Muscle layer of duodenum (tissue), 2 donors: ENCODE data around the gene IRX2.
A peak's percentile ranks its signal among the peaks of the same experiment; 100 is the strongest.

Experiments
- H3K27ac ChIP-seq: one replicate; pipeline ENCODE4 v1.7.0; 2013; ENCODE audit warnings: mild to moderate bottlenecking, low read length
- H3K27me3 ChIP-seq: one replicate; pipeline ENCODE4 v1.7.0; 2013; ENCODE audit warnings: low read depth, mild to moderate bottlenecking, control low read depth, low read length
- H3K36me3 ChIP-seq, 2 donors: one replicate each; pipeline ENCODE4 v1.7.0; 2013; ENCODE audit warnings: low read length in 2 of 2, control low read depth in 1 of 2, mild to moderate bottlenecking in 1 of 2; ENCODE audit not compliant: insufficient read depth in 2 of 2, control insufficient read depth in 1 of 2
- H3K4me1 ChIP-seq, 2 donors: one replicate each; pipeline ENCODE4 v1.7.0; 2013; ENCODE audit warnings: low read length in 2 of 2, mild to moderate bottlenecking in 2 of 2, control low read depth in 1 of 2, moderate library complexity in 1 of 2; ENCODE audit not compliant: insufficient read depth in 2 of 2, control insufficient read depth in 1 of 2
- H3K4me3 ChIP-seq, 2 donors: one replicate each; pipeline ENCODE4 v1.7.0; 2013; ENCODE audit warnings: low read length in 2 of 2, low read depth in 1 of 2, mild to moderate bottlenecking in 1 of 2
- H3K9me3 ChIP-seq, 2 donors: one replicate each; pipeline ENCODE4 v1.7.0; 2013; ENCODE audit warnings: low read length in 2 of 2, control low read depth in 1 of 2, mild to moderate bottlenecking in 1 of 2; ENCODE audit not compliant: control insufficient read depth in 1 of 2
- donor health status: healthy.

IRX2 gene

GRCh38 chr5:2748179-2748860 is 3.2 kb downstream of the IRX2 start:
- Histone ChIP-seq H3K27ac (no peak overlapping the region), H3K4me1 (peaks cover 0 to 35% of the 10 kb centered on the region in 2 donors), H3K36me3 (no peaks in the 10 kb centered on the region), H3K4me3 (no peak overlapping the region), H3K9me3 (no peaks in the 10 kb centered on the region), H3K27me3 (peaks cover 42% of the 10 kb centered on the region)

DNA sequence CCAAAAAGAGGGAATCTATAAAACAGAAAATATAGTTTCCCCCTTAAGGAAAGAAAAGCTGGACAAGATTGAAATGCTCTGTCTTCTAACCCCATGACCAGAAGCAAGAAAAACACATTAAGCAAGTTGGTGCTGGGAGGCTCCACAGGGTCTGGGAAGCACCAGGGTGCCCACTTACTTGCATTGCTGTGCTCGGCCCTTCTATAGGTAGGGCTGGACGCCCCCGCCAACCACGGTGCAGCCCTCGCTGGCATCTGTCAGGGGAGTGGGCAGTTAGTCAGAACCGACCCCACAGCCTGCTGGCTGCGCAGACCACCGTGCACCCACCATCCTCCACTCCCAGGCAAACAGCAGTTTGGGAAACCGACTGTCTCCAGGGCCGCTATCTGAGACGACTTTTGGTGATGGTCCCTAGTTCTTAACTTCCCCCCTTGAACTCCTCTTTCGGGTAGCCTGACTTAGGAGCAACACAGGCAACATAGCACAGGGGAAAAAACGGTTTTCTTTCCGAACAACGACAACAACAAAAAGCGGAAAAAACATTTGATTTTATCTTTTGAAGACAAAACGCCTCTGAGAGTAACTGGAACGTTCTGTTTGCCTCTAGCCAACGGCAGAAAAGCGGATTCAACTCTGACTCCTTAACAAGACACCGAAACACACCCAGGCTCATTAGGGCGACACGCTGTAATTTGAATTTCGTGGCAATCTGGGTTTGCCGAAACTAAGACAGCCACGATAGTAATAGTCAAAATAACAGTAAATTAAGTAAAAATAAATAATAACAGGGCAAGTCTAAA is 3.9 kb downstream of the IRX2 start:
- Histone ChIP-seq H3K9me3 (no peaks in the 10 kb centered on the region), H3K4me3 (no peak overlapping the region), H3K27me3 (peaks cover 44% of the 10 kb centered on the region)

GRCh38 chr5:2746561-2747032 is 4.9 kb downstream of the IRX2 start:
- Histone ChIP-seq H3K4me1 (peaks cover 0 to 20% of the 10 kb centered on the region in 2 donors), H3K9me3 (no peaks in the 10 kb centered on the region), H3K36me3 (no peaks in the 10 kb centered on the region), H3K27ac (no peak overlapping the region), H3K4me3 (no peak overlapping the region), H3K27me3 (peaks cover 44% of the 10 kb centered on the region)

More for the DNA sequence above, 3.9 kb downstream of the IRX2 start:
- H3K27ac ChIP-seq, result no peak overlapping the region
- H3K36me3 ChIP-seq, result no peaks in the 10 kb centered on the region
- H3K4me1 ChIP-seq, result peaks cover 0 to 29% of the 10 kb centered on the region in 2 donors

DNA sequence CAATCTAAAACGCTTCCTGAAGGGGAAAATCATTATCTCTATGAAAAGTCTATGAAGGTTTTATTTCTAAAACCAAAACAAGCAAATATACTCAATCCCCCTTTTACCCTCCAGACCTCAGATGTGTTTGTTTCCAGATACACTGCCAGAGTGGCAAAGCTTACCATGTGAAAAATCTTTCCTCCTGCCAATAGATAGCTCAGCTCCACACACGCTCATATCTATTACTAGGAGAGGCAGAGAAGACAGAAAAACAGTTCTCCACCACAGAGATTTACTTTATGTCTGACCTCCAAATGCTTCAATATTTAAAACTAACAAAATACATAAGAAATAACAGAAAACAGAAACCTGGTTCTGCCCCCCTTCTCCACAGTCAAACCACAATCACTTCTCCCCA is 7.0 kb downstream of the IRX2 start:
- Histone ChIP-seq H3K27me3 (peaks cover 45% of the 10 kb centered on the region), H3K36me3 (no peaks in the 10 kb centered on the region), H3K27ac (no peak overlapping the region), H3K4me3 (no peak overlapping the region), H3K9me3 (no peaks in the 10 kb centered on the region), H3K4me1 (peaks cover 0 to 19% of the 10 kb centered on the region in 2 donors)

DNA sequence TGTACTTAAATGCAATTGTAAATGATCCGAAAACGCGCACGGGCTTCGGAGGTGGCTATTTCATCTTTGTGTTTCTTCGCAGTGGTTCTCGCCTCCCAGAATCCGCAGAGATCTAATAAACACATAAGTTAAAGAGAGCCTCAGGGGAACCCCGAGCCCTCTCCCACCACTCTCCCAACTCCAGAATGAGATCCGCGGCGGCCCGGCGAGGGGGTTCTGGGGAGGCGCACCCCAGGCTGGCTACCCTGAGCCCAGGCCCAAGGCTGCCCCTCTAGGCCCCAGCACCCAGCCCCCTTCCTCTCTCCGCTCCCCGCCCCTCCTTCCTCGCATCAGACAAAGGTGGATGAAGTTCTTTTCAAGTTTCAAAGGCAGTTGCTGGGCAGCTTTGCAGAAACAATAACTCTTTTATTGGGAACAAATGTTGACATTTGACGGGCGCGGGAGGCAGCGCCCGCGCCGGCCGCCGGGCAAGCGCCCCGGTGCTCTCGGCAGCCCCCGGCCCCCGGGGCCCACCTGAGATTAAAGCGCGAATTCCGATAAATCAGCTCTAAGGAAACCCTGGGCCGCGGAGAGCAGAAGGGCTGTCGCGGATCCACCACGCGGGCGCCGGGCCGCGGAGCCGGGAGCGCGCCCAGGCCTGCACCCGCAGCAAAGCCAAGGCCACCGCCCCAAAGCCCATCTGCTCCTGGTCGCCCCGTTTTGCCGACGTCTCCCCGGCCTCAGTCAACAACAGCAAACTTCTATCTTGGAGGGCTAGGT is 8.4 kb downstream of the IRX2 start:
- no peak overlapping the region for H3K4me3 ChIP-seq
- no peaks in the 10 kb centered on the region for H3K9me3 ChIP-seq
- H3K36me3 ChIP-seq, result no peaks in the 10 kb centered on the region
- H3K27me3 ChIP-seq, result peaks cover 49% of the 10 kb centered on the region
- H3K27ac ChIP-seq, result no peak overlapping the region
- H3K4me1 ChIP-seq, result peaks cover 0 to 24% of the 10 kb centered on the region in 2 donors

DNA sequence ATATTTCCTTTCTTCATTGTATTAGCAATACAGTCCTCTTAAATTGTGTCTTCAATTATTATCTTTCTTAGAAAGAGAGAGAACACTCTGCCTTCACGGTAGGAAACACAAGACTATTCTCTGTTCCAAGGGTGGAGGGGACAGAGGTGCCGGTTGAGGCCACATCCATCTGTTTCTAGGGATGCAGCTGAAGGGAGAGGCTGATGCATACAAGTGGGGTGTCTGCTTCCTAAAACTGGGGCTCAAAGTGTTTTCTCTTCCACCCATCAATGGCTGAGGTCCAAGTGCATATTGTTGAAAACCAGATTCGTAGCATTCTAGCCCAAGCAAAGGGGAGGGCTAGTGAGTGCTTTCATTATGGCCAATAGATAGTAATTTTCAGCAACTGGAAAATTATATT is 9.5 kb downstream of the IRX2 start:
- no peaks in the 10 kb centered on the region for H3K9me3 ChIP-seq
- peaks cover 41% of the 10 kb centered on the region for H3K27me3 ChIP-seq
- H3K36me3 ChIP-seq, result no peaks in the 10 kb centered on the region

GRCh38 chr5:2740876-2741555 is 10.5 kb downstream of the IRX2 start:
- Histone ChIP-seq H3K36me3 (no peaks in the 10 kb centered on the region), H3K27me3 (peaks cover 36% of the 10 kb centered on the region), H3K9me3 (no peaks in the 10 kb centered on the region), H3K4me3 (no peak overlapping the region), H3K4me1 (peaks cover 0 to 24% of the 10 kb centered on the region in 2 donors), H3K27ac (no peak overlapping the region)

More for the DNA sequence above, 9.5 kb downstream of the IRX2 start:
- Histone ChIP-seq H3K27ac (no peak overlapping the region), H3K4me1 (peaks cover 0 to 24% of the 10 kb centered on the region in 2 donors), H3K4me3 (no peak overlapping the region)

DNA sequence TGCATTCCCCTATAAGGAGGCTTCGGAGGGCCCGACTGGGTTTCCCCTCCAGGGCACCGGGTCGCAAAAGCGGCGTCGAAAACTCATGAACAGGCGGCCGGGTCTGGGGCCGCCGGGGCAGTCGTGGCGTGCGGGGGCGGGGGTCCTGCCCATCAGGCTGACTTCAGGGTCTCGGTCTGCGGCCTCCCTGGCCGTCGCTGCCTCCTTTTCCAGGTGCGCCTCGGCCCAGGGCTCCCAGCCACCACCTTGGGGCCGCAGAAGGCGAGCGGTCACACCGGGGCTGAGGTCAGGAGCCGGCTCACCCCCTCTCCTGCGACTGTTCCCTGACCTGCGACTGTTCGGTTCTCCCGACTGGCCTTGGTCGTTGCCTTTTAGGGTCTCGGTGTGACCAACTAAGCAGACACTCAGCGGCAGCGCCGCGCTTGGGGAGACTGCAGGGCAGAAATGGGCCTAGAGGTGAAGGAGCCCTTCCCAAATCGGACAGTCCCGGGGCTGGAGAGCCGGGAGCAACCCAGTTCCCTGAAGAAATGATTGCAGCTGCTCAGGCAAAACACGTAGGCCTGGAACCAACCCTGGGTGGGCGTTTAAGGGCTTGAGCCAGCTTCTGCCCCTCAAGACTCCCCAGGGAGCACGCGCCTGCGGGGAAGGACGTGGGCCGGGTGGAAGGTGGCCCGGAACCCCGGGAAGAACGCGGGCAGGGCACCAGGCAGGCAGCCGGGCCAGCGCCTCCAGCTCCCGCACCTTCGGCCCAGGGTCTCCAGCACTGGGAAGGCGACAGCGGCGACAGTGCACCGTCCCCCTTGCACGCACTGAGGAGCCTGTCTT is 11.2 kb downstream of the IRX2 start:
- Histone ChIP-seq H3K27ac (no peak overlapping the region), H3K9me3 (no peaks in the 10 kb centered on the region), H3K27me3 (peaks cover 36% of the 10 kb centered on the region), H3K4me1 (peaks cover 0 to 24% of the 10 kb centered on the region in 2 donors), H3K4me3 (peak overlapping the region in 1 of 2 donors; percentile 78), H3K36me3 (no peaks in the 10 kb centered on the region)

- H3K4me3 ChIP-seq, result peak overlapping the region in 1 of 2 donors; percentile 78
- no peak overlapping the region for H3K27ac ChIP-seq
- H3K9me3 ChIP-seq, result no peaks in the 10 kb centered on the region
- peaks cover 0 to 24% of the 10 kb centered on the region in 2 donors for H3K4me1 ChIP-seq
- peaks cover 36% of the 10 kb centered on the region for H3K27me3 ChIP-seq
- no peaks in the 10 kb centered on the region for H3K36me3 ChIP-seq
Observed at GRCh38 chr5:2739360-2740050, 12.0 kb downstream of the IRX2 start.
